K562 (cell line): Measurements from ENCODE around the gene RHOF. TPM values are rescaled to one million over a fixed set of nuclear protein-coding genes. Genes with fewer than 3 reads are reported as not detected.

Experiments used
- CBFA2T3 ChIP-seq: fragments of 450-650 bp; IDR thresholded peaks from 2 replicates; pipeline ENCODE4 v1.6.1; 2017
- ELF1 ChIP-seq: fragments of 200-800 bp; sonication (Bioruptor generic); IDR thresholded peaks from 2 replicates; pipeline ENCODE4 v1.6.1; 2016; ENCODE audit warnings: missing genetic modification characterization, missing compliant biosample characterization
- RNF2 ChIP-seq: sonication (generic); IDR thresholded peaks from 2 replicates; pipeline ENCODE4 v1.6.1; 2016
- STAT6 ChIP-seq: sonication (generic); formaldehyde crosslinking; IDR thresholded peaks from 2 replicates; pipeline ENCODE4 v1.8.1; 2023; ENCODE audit warnings: mild to moderate bottlenecking, missing genetic modification reagents
- USF2 ChIP-seq: sonication (generic); formaldehyde crosslinking; IDR thresholded peaks from 2 replicates; pipeline ENCODE4 v1.5.0; 2020; ENCODE audit warnings: missing genetic modification reagents
- ZNF407 ChIP-seq: fragments of 450-650 bp; IDR thresholded peaks from 2 replicates; pipeline ENCODE4 v1.6.1; 2016; ENCODE audit warnings: low read depth
- polyA plus RNA-seq, 8 experiments: library from polyadenylated mRNA; depleted of rRNA in 4 of 8; stranded (reverse) in 5 of 8; unstranded in 3 of 8; fragments of >200 nt; fragmentation: Nextera tagmentation in 2 of 8; fragmentation: Illumina TruSeq in 1 of 8; extraction: Ambion mirVana in 2 of 8; extraction: Trizol in 1 of 8; gene quantifications; 2 replicates each; pipeline versions ENCODE4 v1.2.1 to v1.2.3, GENCODE V29; 2011 to 2014; ENCODE audit warnings: inconsistent platforms in 1 of 8, missing spikeins in 1 of 8
- total RNA-seq, 7 experiments: library from RNA; depleted of rRNA in 6 of 7; stranded (reverse); fragments of >200 nt in 6 of 7; fragmentation: Illumina TruSeq in 2 of 7; extraction: Trizol in 2 of 7; gene quantifications; 2 replicates each; pipeline versions ENCODE4 v1.2.1 to v1.2.3, GENCODE V29; 2011 to 2021; ENCODE audit warnings: low replicate concordance in 1 of 7
- TF ChIP-seq, protein P1 (sequence below): sonication (generic); formaldehyde crosslinking; IDR thresholded peaks from 2 replicates; pipeline ENCODE4 v1.4.0; 2020; ENCODE audit warnings: mild to moderate bottlenecking, missing genetic modification reagents
- TF ChIP-seq, protein P2 (sequence below): fragments of 250-450 bp; sonication (Bioruptor Pico); IDR thresholded peaks from 2 replicates; pipeline ENCODE4 v1.6.1; 2021; ENCODE audit warnings: mild to moderate bottlenecking
- TF ChIP-seq, protein P3 (sequence below): fragments of 250-450 bp; sonication (Bioruptor Pico); IDR thresholded peaks from 2 replicates; pipeline ENCODE4 v1.8.0; 2021; ENCODE audit warnings: mild to moderate bottlenecking, moderate library complexity

Gene RHOF
- total and polyA plus RNA-seq, 9 of the 15 experiments (the other 6 are each of a cell fraction or from before 2014, with no cell fraction given): 0.13 to 10.1 (median 4.0) TPM

DNA sequence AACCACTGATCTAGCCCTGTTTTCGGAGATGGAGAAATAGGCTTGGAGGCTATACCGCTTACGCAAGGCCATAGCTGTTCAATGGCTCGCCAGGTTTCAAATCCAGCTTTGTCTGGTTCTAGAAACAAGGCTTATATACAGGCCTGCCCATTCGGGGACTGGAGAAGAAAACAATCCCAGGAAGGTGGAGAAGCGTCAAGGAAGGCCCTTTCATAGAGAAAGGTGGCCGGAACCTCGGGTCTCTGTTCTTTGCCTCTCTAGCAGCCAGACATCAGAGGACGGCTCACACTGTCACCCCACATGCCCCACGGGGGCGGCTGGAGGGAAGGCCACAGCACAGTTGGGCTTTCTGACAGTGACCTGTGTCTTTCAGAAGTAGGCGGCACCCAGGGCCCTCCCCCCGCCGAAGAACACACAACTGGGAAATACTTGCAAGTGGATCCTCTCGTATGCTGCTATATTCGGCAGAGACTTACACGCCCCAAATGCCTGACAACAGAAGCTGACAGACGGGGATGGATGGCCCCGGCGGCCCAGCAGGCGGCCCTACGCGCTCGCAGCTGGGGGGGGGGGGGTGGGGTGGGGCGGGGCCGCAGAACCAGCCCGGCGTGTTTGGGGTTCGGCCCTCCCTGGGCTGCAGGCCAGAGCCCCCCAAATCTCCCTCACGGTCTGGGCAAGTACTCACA lies 5.8 kb upstream of the RHOF start (continued):
- TF ChIP-seq STAT6 (CRISPR knock-in tag) (no peak), ZNF407 (no peak), CBFA2T3 (no peak; the same call in 1 of the 2 replicates), RNF2 (no peak; the same call in 1 of the 2 replicates), ELF1 (tag) (no peak), USF2 (CRISPR knock-in tag) (no peak)
- TF ChIP-seq, protein P1, sequence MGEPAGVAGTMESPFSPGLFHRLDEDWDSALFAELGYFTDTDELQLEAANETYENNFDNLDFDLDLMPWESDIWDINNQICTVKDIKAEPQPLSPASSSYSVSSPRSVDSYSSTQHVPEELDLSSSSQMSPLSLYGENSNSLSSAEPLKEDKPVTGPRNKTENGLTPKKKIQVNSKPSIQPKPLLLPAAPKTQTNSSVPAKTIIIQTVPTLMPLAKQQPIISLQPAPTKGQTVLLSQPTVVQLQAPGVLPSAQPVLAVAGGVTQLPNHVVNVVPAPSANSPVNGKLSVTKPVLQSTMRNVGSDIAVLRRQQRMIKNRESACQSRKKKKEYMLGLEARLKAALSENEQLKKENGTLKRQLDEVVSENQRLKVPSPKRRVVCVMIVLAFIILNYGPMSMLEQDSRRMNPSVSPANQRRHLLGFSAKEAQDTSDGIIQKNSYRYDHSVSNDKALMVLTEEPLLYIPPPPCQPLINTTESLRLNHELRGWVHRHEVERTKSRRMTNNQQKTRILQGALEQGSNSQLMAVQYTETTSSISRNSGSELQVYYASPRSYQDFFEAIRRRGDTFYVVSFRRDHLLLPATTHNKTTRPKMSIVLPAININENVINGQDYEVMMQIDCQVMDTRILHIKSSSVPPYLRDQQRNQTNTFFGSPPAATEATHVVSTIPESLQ: 0 out of 2 replicates have a peak, but pooled peaks have one; percentile 25
- TF ChIP-seq, protein P2, sequence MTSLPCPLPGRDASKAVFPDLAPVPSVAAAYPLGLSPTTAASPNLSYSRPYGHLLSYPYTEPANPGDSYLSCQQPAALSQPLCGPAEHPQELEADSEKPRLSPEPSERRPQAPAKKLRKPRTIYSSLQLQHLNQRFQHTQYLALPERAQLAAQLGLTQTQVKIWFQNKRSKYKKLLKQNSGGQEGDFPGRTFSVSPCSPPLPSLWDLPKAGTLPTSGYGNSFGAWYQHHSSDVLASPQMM (CRISPR knock-in tag): no peak
- TF ChIP-seq, protein P3, sequence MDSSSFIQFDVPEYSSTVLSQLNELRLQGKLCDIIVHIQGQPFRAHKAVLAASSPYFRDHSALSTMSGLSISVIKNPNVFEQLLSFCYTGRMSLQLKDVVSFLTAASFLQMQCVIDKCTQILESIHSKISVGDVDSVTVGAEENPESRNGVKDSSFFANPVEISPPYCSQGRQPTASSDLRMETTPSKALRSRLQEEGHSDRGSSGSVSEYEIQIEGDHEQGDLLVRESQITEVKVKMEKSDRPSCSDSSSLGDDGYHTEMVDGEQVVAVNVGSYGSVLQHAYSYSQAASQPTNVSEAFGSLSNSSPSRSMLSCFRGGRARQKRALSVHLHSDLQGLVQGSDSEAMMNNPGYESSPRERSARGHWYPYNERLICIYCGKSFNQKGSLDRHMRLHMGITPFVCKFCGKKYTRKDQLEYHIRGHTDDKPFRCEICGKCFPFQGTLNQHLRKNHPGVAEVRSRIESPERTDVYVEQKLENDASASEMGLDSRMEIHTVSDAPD (CRISPR knock-in tag): no peak
